NCI-H82 (cell line): ENCODE results near the gene PKDCC.
A peak's percentile ranks its signal among the peaks of the same experiment; 100 is the strongest.

Source experiments
- DNase-seq: peaks from one replicate; lab custom pipeline; 2025; lab: John Stamatoyannopoulos, UW

Gene PKDCC

DNA sequence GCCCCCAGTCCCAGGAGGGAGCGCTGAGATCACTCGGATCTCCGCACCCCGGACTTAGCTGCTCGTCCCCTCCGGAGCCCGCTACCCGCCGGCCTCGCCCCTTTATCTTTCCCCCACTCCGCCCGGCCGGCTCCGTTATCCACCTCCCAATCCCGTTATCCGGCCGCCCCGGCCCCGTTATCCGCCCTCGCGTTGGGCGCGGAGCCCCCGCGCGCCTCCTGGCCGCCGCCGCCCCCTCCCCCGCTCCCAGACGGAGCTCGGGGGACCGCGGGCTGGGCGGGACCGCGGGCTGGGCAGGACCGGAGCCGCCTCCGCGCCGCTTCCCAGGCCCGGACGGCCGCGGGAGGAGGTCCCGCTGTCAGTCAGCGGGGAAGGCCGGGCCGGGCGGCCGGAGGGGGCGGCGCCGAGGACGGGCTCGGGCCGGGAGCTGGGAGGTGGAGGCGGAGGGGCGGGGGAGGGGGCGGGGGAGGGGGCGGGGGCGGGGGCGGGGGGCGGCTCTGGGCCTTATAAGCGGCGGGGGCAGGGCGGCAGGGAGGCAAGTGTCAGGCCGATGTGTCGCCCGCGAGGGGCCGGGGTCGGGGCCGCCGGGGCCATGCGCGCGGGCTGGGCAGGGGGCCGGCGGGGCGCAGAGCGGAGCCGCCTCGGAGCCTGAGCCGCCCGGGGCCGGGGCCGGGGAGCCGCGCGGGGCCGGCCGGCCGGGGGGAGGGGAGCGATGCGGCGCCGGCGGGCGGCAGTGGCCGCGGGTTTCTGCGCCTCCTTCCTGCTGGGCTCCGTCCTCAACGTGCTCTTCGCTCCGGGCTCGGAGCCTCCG lies at the start of gene PKDCC:
PKDCC (plus strand) TSS at position 534 of the 811 bp plus-strand sequence; CDS start at position 713, 179 bp downstream.
- peak; percentile 86 for DNase-seq

GRCh38 chr2:41998186-41999127 lies 49.4 kb upstream of the PKDCC start:
- no peak for DNase-seq

GRCh38 chr2:41999128-41999480 lies 48.7 kb upstream of the PKDCC start:
- no peak for DNase-seq

GRCh38 chr2:41999592-42000281 lies 48.1 kb upstream of the PKDCC start:
- DNase-seq = no peak

DNA sequence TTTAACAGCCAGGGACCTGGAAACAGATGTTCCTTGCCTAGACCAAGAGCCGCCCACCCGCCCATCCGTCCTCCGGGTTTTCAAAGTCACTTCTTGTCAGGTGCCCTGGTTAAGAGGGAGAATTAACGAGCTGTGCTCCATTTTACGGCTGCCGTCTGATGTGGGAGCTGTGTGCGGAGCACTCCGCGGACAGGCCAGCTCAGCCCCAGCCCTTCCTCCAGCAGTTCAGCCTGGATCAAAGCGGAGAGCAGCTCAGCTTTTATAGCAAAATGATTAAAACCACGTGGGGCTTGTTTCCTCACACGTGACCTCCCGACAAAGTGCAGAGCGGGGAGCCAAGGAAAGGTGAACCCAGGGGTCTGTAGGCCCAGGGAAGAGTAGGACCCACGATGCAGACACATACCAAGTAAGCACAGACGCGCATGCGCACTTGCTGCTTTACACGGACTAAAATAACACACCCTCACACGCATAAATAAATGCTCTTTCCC lies 46.1 kb upstream of the PKDCC start:
- no peak for DNase-seq

GRCh38 chr2:42007551-42007950 lies 40.3 kb upstream of the PKDCC start:
- DNase-seq = no peak

GRCh38 chr2:42008241-42008921 lies 39.4 kb upstream of the PKDCC start:
- no peak for DNase-seq

GRCh38 chr2:42009657-42010580 lies 37.9 kb upstream of the PKDCC start:
- DNase-seq = no peak

DNA sequence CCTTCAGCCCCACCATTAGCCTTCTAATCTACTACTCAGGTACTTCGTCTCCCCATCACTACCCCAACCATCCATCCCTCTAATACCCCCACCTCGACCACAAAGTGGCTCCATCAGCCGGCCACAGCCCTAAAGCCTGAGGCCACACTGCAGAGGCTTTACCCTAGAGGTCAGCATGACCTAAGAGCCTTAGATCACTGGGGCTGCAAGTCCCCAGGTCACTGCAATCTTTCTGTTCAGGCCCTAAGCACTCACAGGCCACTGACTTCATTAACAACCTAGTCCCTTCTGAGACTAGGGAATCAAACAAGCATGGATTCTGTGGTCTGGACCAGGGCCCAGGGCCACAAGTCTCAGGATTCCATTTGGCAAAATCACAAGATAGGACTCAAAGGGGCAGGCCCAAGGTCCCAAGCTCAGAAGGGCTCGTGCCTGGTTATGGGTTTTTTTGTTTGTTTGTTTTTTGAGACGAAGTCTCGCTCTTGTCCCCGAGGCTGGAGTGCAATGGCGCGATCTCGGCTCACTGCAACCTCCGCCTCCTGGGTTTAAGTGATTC lies 37.0 kb upstream of the PKDCC start:
- no peak for DNase-seq

DNA sequence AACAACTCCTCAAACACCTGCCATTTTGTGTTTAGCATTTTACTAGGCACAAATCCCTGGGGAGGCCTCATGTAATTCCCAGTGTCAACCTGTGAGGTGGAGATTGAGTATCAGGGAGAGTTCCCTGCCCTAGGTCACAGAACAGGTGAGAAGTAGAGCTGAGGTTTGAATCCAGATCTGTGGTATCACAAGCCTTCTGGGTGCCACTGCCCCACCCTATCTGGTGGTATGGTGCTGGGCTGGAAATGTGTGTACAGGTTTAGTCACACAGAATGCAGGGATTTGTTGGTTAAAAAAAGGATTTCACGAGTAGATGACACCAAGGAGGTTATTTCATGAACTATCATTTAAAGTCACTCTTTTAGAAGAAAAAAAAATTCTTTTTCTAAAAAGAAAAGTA lies 35.7 kb upstream of the PKDCC start:
- no peak for DNase-seq

DNA sequence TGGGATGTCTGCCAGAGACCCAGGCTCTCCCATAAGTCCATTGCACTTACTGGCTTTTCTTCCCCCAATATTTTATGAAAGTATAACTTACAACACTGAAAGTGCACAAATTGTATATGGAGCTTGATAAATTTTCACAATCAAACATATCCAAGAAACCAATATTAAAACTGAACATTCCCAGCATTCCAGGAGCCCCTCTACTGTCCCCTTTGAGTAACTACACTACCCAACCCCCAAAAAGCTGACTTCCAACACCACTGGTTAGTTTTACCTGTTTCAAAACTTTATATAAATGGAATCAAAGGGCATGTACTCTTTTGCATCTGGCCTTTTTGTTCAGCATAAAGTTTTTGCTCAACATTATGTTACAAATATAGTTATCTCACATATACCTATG lies 35.2 kb upstream of the PKDCC start:
- DNase-seq = no peak

GRCh38 chr2:42013409-42013808 lies 34.4 kb upstream of the PKDCC start:
- DNase-seq = no peak

- DNase-seq = peak; percentile 77
Measured at GRCh38 chr2:42021464-42021863, 26.4 kb upstream of the PKDCC start.

- no peak for DNase-seq
Measured at GRCh38 chr2:42025151-42025582, 22.7 kb upstream of the PKDCC start.

DNA sequence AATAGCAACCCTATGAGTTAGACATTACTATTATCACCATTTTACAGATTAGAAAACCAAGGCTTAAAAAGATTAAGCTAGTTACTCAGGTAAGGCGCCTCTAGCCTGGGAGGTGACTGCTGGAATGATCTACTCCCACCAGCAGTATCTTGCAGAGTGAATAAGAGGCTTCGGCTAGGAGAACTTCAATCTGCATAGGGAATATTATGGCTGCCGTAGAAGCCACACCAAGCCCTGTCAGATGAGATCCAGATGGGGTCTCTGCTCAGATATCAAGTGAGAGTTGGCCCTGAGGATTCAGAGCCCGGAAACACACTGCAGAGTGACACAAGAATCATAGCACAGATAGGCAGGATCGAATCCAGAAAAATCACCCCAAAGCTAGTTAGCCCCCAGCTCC lies 21.5 kb upstream of the PKDCC start:
- no peak for DNase-seq

DNA sequence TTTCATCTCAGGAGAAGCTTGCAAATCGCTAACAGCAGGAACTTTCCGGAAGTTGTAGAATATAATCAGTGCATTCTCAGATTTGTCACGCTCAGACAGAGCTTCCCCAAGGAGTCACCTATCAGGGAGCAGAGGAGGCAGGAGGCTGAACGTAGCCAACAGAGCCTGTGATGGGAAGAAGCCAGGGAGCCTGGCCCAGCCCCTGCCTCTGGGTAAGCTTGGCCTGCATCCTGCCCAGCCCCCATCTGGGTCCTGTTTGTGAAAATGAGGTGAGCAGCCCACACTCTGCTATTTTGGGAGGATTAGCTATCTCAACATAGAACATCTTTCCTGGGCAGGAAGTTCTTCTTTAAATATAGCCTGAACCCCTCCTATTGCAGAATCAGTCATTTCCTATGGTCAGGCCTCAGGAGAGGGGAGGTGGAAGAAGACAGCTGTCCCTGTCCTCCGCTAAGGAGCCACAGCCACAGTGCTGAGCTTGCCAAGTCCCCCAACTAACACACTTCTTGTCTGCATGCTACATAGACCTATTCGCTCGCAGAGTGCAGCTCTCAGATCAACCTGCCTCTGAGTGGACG lies 19.2 kb upstream of the PKDCC start:
- no peak for DNase-seq

GRCh38 chr2:42029171-42029570 lies 18.6 kb upstream of the PKDCC start:
- DNase-seq = no peak

DNA sequence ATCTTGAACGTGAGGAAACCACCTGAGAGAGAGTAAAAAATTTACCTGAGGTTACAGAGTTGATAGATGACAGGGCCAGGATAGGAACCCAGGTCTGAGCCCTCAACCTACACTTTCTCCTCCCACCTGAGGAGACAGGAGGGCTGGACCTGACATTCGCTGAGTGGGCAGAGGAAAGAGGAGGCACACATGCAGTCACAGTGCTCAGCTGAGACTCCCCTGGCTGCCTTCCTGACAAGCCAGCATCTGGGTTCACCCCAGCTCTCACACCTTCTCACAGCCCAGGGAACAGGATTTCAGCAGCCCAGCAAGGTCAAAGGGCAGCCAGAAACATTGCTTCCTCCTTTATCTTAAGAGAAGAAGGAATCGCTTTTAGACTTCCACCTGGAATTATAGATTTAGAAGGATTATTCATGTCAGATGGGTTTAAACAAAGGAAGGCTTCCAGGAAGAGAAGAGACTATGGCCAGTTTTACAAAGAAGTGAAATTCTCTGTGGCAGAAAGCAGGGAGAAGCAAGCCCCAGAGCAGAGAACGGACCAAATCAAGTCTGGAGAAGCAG lies 18.1 kb upstream of the PKDCC start:
- no peak for DNase-seq

DNA sequence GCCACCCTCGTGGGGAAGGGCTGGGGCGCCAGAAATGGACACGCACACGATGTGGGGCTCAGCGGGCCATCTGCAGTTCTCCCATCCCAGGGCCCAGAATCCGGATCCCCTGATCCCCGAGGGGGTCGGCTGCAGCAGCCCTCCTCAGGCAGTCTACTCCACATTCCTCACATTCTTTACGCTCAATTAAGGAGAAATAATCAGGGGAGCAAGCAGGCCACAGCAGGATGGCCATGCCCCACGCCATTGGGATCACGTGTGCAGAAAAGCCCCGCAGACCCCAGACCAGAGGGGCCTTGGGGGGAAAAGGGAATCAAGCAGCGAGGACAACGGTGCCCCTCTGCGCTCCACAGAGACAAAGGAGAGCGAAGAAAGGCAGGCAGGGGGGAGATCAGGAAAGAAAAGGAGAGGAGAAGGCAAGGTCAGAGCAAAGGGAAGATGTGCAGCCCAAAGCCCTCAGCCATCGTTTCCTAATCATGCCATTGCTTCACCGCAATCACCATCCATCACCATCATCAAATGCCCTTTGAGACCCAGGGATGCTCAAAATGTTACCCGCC lies 17.5 kb upstream of the PKDCC start:
- no peak for DNase-seq
